Left colon (tissue), 2 donors: ENCODE results near the gene NKG7. TPM values are rescaled to one million over a fixed set of nuclear protein-coding genes. Genes with fewer than 3 reads are reported as not detected.

Experiments used
- ATAC-seq: fragments of 200-7000 bp; cut with Tn5 transposase; one replicate; pipeline ENCODE4 v1.9.1; 2020; ENCODE audit warnings: mild to moderate bottlenecking, moderate library complexity
- DNase-seq, 2 donors: peaks; one replicate each; pipeline ENCODE4 v3.0.0-alpha.2; 2020
- intact Hi-C, 2 donors: fragments of 100-400 bp; cut with DNase I in 1 of 2; cut with micrococcal nuclease in 1 of 2; formaldehyde crosslinking; loops; one replicate each; pipeline versions ENCODE4 v1.11.2 to v1.14.0; 2022; cut with DNase I, micrococcal nuclease
- total RNA-seq, 2 donors: library from RNA; stranded (reverse); fragmentation: NEBNext Ultra II Directional; extraction: Animal tissue kit (Norgen Biotek cat#: 25700); gene quantifications; one replicate each; pipeline ENCODE4 v1.2.1, GENCODE V29; 2021
- donor health status: DM: no; HTN: no; CAD: no.
- donor health status: DM: yes; HTN: yes; CAD: no.

NKG7 gene
- total RNA-seq, 2 donors from 2014 or later, result 1.5 to 5.0 TPM

- intact Hi-C loops, result no loop called here
- peak; percentile 92 to 94 for DNase-seq
- peak; percentile 99 for ATAC-seq
These were observed 21.8 kb upstream of the NKG7 start for GRCh38 chr19:51394050-51394836.

GRCh38 chr19:51392701-51393100 is 20.2 kb upstream of the NKG7 start:
- ATAC-seq, result no peak
- no peak for DNase-seq
- intact Hi-C loops, result no loop called here

GRCh38 chr19:51391073-51391611 is 18.7 kb upstream of the NKG7 start:
- intact Hi-C loops, result no loop called here
- no peak for ATAC-seq
- DNase-seq, result no peak

- DNase-seq, result no peak
- no peak for ATAC-seq
- intact Hi-C loops, result no loop called here
These were observed 16.7 kb upstream of the NKG7 start for GRCh38 chr19:51389143-51389542.

- DNase-seq, result no peak
- intact Hi-C loops, result no loop called here
- ATAC-seq, result no peak
These were observed 15.5 kb upstream of the NKG7 start, which contains the start of gene LIM2 for GRCh38 chr19:51387924-51388389. LIM2 (minus strand) TSS chr19:51387974; CDS start chr19:51387443, 531 bp downstream.

- intact Hi-C loops, result no loop called here
- DNase-seq, result no peak
- ATAC-seq, result no peak
These were observed 14.5 kb upstream of the NKG7 start for GRCh38 chr19:51386882-51387520.

- no peak for DNase-seq
- no peak for ATAC-seq
- intact Hi-C loops, result no loop called here
These were observed 9.6 kb upstream of the NKG7 start for GRCh38 chr19:51382004-51382403.

- DNase-seq (no peak), ATAC-seq (no peak)
- intact Hi-C loops, result no loop called here
These were observed 7.9 kb upstream of the NKG7 start for GRCh38 chr19:51380379-51380778.

GRCh38 chr19:51377422-51377821 is 5.0 kb upstream of the NKG7 start:
- ATAC-seq (no peak), DNase-seq (no peak)
- intact Hi-C loops, result no loop called here

- no peak for DNase-seq
- intact Hi-C loops, result no loop called here
- ATAC-seq, result no peak
These were observed 3.2 kb upstream of the NKG7 start for GRCh38 chr19:51375504-51376221.

GRCh38 chr19:51372021-51372648 is 319 bp downstream of the NKG7 start:
- intact Hi-C loops, result no loop called here
- ATAC-seq (no peak), DNase-seq (no peak)

GRCh38 chr19:51371186-51371690 is 1.2 kb downstream of the NKG7 start:
- DNase-seq (no peak), ATAC-seq (no peak)
- intact Hi-C loops, result no loop called here

- intact Hi-C loops, result no loop called here
- no peak for DNase-seq
- no peak for ATAC-seq
These were observed 2.2 kb downstream of the NKG7 start for GRCh38 chr19:51370230-51370629.

- intact Hi-C loops, result no loop called here
- no peak for ATAC-seq
- no peak for DNase-seq
These were observed 3.8 kb downstream of the NKG7 start, which contains the start of gene CLDND2 for GRCh38 chr19:51368366-51369282. CLDND2 (minus strand) TSS chr19:51369003; CDS start chr19:51368577, 426 bp downstream.

- intact Hi-C loops, result no loop called here
- ATAC-seq (peak; percentile 84), DNase-seq (peak; percentile 99 to 100)
These were observed 4.7 kb downstream of the NKG7 start for GRCh38 chr19:51367565-51368365.

- DNase-seq, result peak in 1 of 2 donors; percentile 64
- ATAC-seq, result no peak
- intact Hi-C loops, result no loop called here
These were observed 5.2 kb downstream of the NKG7 start for GRCh38 chr19:51367255-51367564.
